ENCODE data around the gene NTHL1.

NTHL1 gene

DNA sequence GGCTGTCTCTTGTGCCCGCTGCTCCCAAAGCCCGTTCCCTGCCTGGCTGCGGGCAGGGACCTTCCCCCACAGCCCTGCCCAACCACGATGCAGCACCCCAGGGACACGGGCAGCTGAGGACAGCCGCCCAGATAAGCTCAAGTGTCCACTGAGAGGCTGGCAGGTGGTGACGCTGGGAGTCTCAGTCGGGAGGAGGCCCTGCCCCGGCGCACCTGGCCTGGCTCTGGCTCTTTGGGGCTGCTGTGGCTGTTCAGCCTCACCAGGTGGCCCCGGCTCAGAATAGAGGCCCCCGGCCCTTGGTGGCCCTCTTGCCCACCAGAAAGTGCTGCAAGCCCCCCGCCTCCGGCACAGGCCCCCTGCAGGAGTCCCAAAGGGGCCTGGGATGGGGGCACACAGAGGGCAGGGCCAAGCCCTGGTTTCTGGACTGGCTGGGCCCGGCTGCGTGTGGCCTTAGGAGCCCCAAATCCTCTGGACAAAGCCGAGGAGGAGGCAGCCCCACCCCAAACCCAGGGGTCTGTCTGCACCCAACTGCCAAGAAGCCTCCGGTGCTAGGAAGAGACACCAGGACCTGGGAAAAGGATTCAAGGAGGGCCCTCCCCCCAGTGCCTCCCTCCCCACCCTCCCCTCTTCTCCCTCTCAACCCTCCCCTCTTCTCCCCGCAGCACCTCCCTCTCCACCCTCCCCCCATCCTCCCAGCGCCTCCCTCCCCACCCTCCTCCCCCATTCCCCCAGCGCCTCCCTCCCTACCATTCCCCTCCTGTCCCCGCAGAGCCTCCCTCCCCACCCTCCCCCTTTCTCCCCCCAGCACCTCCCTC, 5.3 kb downstream of the NTHL1 start:
- no peak overlapping the region for H3K4me3 ChIP-seq (ENCODE audit: low read length)
- TF ChIP-seq, protein P1, sequence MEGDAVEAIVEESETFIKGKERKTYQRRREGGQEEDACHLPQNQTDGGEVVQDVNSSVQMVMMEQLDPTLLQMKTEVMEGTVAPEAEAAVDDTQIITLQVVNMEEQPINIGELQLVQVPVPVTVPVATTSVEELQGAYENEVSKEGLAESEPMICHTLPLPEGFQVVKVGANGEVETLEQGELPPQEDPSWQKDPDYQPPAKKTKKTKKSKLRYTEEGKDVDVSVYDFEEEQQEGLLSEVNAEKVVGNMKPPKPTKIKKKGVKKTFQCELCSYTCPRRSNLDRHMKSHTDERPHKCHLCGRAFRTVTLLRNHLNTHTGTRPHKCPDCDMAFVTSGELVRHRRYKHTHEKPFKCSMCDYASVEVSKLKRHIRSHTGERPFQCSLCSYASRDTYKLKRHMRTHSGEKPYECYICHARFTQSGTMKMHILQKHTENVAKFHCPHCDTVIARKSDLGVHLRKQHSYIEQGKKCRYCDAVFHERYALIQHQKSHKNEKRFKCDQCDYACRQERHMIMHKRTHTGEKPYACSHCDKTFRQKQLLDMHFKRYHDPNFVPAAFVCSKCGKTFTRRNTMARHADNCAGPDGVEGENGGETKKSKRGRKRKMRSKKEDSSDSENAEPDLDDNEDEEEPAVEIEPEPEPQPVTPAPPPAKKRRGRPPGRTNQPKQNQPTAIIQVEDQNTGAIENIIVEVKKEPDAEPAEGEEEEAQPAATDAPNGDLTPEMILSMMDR (IDR thresholded peaks at IDR 0.05; ENCODE audit: insufficient read depth, low read depth, low read length, missing control alignments) = no peak
- DNase-seq (ENCODE audit: low read depth) = no peak

DNA sequence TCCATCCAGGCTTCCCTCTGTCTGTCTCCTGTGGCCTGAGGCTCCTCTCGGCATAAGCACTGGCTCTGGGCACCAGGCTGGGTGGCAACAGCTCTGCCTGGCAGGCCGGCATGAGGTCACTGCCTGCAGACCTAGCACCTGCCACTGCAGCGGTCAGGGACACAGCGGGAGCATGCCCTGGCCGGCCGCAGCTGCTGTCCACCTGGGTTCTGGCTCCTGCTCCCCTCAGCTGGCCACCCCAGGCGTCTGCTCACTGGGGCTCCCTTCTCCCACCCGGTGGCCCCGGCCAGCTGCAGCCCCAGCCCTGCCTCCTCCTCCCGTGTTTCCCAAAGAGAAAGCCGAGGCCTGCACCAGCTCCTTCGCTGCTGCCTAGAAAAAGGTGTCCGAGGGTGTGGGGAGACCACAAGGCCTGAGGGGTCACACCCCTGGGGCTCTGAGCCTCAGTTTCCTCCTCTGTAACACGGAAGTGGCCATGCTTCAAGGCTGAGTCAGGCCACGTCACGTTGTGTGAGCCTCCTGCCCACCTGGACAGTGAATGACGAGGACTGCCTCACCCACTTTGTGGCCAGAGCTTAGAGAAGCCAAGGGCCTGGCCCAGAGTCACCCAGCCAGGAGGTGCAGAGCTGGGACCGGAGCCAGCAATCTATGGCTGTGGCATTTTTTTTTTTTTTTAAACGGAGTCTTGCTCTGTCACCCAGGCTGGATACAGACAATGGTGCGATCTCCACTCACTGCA, 6.7 kb downstream of the NTHL1 start:
- TF ChIP-seq, protein P1 (IDR thresholded peaks at IDR 0.05; ENCODE audit: insufficient read depth, low read depth, low read length, missing control alignments) = no peak
- peak; percentile 75 for DNase-seq (ENCODE audit: low read depth)
- H3K4me3 ChIP-seq (ENCODE audit: low read length) = no peak overlapping the region

DNA sequence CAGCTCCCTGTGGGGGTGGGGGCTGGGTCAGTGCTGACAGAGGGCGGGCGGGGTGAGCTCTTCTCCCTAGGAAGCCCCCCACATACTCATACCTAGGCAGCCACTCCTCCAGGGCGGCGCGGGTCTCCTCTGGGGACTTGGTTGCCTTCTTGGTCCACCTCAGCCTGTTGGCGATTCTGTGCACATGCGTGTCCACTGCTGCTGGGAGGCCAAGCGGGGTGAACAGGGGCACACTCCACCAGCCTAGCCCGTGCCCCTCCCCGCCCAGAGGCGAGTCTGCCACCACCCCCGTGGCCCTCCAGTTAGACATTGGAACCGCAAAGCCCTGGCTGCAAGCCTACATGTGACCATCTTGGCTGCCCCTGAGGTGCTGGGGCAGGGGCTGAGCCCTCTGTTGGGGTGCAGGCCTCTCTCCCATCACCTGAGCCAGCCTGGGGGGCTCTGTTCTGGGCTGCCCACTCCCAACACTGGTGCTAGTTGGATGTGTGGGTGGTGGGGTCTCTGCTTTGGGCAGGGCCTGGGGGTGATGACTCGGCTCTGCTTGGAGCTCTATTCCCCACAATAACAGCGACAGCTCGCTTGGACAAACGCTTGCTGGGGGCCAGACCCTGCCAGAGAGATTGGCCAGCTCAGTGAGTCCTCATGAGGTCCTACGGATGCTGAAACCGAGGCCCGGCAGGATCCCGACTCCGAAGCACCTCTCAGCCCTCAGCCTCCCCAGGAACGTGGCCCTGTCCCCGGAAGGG, 7.4 kb downstream of the NTHL1 start:
- H3K4me3 ChIP-seq (ENCODE audit: low read length) = no peak overlapping the region
- no peak for DNase-seq (ENCODE audit: low read depth)
- TF ChIP-seq, protein P1 (IDR thresholded peaks at IDR 0.05; ENCODE audit: insufficient read depth, low read depth, low read length, missing control alignments) = no peak

DNA sequence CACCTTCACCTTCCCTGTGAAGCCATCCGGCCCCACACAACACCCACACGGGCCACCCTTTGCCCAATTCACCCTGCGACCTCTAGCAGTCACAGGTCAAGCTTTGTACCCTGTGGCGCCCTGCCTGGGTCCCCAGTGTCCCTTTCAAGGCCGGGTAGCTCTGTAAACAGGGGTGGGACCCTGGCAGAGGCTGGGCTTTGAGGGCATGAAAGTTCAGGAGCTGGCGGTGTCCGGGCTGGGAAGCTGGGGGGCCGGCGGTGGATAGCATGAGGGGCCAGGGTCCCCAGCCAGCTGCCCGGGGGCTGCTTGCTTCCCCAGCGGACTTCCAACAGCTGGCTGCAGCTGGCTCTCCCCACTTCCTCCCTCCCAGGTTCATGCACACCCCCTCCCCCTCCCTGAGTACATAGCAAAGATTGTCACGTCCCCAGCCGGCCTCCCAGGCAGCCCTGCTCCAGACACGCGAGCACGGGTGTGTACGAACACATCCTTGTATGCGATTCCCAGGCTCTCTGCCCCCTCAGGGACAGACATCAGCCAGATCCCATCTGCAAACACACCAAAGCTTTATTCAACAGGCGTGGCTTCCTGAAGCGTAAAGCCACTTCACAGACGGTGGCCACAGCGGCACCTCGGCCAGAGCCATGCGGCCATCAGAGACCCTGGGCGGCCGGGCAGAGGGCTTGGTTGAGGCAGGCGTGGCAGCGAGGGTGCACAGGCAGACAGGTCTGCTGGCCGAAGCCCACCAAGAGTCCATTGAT, 8.2 kb downstream of the NTHL1 start:
- peak; percentile 43 for DNase-seq (ENCODE audit: low read depth)
- no peak overlapping the region for H3K4me3 ChIP-seq (ENCODE audit: low read length)
- TF ChIP-seq, protein P1 (IDR thresholded peaks at IDR 0.05; ENCODE audit: insufficient read depth, low read depth, low read length, missing control alignments) = no peak

DNA sequence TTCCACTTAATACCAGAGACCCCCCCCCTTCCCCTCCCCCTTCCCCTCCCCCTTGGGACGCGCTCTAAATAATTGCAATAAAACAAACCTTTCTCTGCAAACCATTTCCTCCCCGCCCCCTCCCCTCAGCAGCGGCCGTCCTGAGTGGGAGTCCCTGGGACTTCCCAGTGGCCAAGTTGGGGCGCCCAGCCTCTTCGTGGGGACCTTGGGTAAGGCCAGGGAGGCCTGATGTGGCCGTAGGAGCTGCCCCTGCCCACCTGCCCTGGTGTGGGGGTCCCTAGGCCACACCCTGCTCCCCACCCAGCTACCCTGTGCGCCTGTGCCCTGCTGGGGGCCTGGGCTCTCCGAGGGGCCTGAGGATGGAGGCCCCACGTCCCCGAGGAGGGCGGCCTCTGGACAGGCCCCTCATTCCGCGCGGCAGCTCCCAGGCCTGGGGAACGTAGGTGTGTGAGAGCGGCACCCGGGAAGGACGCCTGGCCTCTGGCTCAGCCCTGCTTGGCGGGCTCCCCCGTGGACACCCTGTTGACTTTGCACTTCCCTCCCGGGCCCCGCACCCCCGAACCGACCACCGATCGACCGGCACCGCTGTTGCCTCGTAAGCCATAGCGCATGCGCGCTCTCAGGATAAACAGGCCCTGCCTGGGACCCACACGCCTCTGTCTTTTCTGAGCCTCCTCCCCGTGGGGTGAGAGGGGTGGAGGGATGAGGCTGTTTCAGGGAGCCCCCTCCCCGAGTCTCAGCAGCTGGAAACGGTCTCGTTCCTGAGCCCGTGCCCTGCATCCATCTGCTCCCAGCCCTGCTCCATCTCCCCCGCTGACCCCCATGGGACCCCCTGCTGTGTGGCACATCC, 9.0 kb downstream of the NTHL1 start:
- TF ChIP-seq, protein P1 (IDR thresholded peaks at IDR 0.05; ENCODE audit: insufficient read depth, low read depth, low read length, missing control alignments) = no peak
- DNase-seq (ENCODE audit: low read depth) = no peak
- no peak overlapping the region for H3K4me3 ChIP-seq (ENCODE audit: low read length)

Measured in epithelial cell of esophagus (primary cell).